Ascending aorta (tissue), 2 donors: Measurements from ENCODE around the gene DNM1. TPM values are rescaled to one million over a fixed set of nuclear protein-coding genes. Genes with fewer than 3 reads are reported as not detected.
"Not testable (repeated sequence)": the region's sequence is repeated elsewhere in the genome, so short reads cannot be mapped to it uniquely, and the experiment has no call there.

ENCODE experiments used
- DNase-seq, 2 donors: peaks; one replicate each; pipeline ENCODE4 v3.0.0-alpha.2; 2019; ENCODE audit warnings: low spot score in 2 of 2
- H3K27ac ChIP-seq, 2 donors: fragments of 200-600 bp; sonication (generic); one replicate each; pipeline ENCODE4 v1.5.1; 2016 to 2017; ENCODE audit warnings: mild to moderate bottlenecking in 1 of 2
- H3K27me3 ChIP-seq: fragments of 200-600 bp; sonication (generic); one replicate; pipeline ENCODE4 v1.5.1; 2017
- H3K36me3 ChIP-seq, 2 donors: fragments of 200-600 bp; sonication (generic); one replicate each; pipeline ENCODE4 v1.5.1; 2016
- H3K4me1 ChIP-seq, 2 donors: fragments of 200-600 bp; sonication (generic); one replicate each; pipeline ENCODE4 v1.5.1; 2016 to 2017; ENCODE audit warnings: mild to moderate bottlenecking in 1 of 2
- H3K4me3 ChIP-seq, 2 donors: fragments of 200-600 bp; sonication (generic); one replicate each; pipeline ENCODE4 v1.5.1; 2016 to 2017; ENCODE audit warnings: mild to moderate bottlenecking in 1 of 2
- H3K9me3 ChIP-seq, 2 donors: fragments of 200-600 bp; sonication (generic); one replicate each; pipeline ENCODE4 v1.5.1; 2016
- intact Hi-C: fragments of 100-400 bp; cut with DNase I; formaldehyde crosslinking; loops from one replicate; pipeline ENCODE4 v1.15.1; 2023
- total RNA-seq: library from RNA; depleted of rRNA; stranded (reverse); fragments of >200 nt; gene quantifications from one replicate; pipeline ENCODE4 v1.1.0, GENCODE V29; 2016
- TF ChIP-seq, protein P1 (sequence below), 3 experiments: fragments of 200-600 bp in 2 of 3; fragments of 450-650 bp in 1 of 3; sonication (generic) in 2 of 3; IDR thresholded peaks; one replicate each; pipeline ENCODE4 v1.5.1; 2016 to 2019; ENCODE audit warnings: antibody characterized with exemption in 3 of 3, mild to moderate bottlenecking in 1 of 3, moderate library complexity in 1 of 3

Gene DNM1
- total RNA-seq, 1 donor from 2014 or later, result 31.9 TPM

- no peak overlapping the region for H3K4me3 ChIP-seq
- H3K27ac ChIP-seq, result no peak overlapping the region
- TF ChIP-seq, protein P1, sequence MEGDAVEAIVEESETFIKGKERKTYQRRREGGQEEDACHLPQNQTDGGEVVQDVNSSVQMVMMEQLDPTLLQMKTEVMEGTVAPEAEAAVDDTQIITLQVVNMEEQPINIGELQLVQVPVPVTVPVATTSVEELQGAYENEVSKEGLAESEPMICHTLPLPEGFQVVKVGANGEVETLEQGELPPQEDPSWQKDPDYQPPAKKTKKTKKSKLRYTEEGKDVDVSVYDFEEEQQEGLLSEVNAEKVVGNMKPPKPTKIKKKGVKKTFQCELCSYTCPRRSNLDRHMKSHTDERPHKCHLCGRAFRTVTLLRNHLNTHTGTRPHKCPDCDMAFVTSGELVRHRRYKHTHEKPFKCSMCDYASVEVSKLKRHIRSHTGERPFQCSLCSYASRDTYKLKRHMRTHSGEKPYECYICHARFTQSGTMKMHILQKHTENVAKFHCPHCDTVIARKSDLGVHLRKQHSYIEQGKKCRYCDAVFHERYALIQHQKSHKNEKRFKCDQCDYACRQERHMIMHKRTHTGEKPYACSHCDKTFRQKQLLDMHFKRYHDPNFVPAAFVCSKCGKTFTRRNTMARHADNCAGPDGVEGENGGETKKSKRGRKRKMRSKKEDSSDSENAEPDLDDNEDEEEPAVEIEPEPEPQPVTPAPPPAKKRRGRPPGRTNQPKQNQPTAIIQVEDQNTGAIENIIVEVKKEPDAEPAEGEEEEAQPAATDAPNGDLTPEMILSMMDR (IDR thresholded peaks at IDR 0.05), result no peak
- intact Hi-C loops, result no loop called here
- no peaks in the 10 kb centered on the region for H3K4me1 ChIP-seq
- no peaks in the 10 kb centered on the region for H3K36me3 ChIP-seq
- H3K27me3 ChIP-seq, result no peaks in the 10 kb centered on the region
- H3K9me3 ChIP-seq, result no peaks in the 10 kb centered on the region
- no peak for DNase-seq
These were observed 22.7 kb downstream of the DNM1 start for GRCh38 chr9:128225770-128226411.

- Histone ChIP-seq H3K4me1 (no peaks in the 10 kb centered on the region), H3K27ac (no peak overlapping the region), H3K9me3 (no peaks in the 10 kb centered on the region), H3K36me3 (no peaks in the 10 kb centered on the region), H3K27me3 (no peaks in the 10 kb centered on the region), H3K4me3 (no peak overlapping the region)
- DNase-seq, result no peak
- intact Hi-C loops, result no loop called here
- TF ChIP-seq, protein P1 (IDR thresholded peaks at IDR 0.05), result no peak
These were observed 23.2 kb downstream of the DNM1 start for GRCh38 chr9:128226412-128226801.

DNA sequence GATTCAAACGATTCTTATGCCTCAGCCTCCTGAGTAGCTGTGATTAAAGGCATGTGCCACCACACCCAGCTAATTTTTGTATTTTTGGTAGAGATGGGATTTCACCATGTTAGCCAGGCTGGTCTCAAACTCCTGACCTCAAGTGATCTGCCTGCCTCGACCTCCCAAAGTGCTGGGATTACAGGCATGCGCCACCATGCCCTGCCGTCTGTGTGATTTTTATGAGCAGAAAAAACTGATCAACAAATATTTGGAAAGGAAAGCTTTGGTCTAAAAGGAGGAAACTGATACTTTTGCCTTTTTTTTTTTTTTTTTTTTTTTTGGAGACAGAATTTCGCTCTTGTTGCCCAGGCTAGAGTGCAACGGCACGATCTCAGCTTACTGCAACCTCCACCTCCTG, 27.7 kb downstream of the DNM1 start:
- intact Hi-C loops, H3K9me3 ChIP-seq, H3K36me3 ChIP-seq, H3K27me3 ChIP-seq, H3K4me1 ChIP-seq, DNase-seq, H3K4me3 ChIP-seq, H3K27ac ChIP-seq: not testable (repeated sequence)

GRCh38 chr9:128231638-128232527, 28.7 kb downstream of the DNM1 start:
- Histone ChIP-seq H3K27ac (peak overlapping the region in 1 of 2 donors; percentile 3), H3K27me3 (no peaks in the 10 kb centered on the region)
- TF ChIP-seq, protein P1 (IDR thresholded peaks at IDR 0.05), result no peak

DNA sequence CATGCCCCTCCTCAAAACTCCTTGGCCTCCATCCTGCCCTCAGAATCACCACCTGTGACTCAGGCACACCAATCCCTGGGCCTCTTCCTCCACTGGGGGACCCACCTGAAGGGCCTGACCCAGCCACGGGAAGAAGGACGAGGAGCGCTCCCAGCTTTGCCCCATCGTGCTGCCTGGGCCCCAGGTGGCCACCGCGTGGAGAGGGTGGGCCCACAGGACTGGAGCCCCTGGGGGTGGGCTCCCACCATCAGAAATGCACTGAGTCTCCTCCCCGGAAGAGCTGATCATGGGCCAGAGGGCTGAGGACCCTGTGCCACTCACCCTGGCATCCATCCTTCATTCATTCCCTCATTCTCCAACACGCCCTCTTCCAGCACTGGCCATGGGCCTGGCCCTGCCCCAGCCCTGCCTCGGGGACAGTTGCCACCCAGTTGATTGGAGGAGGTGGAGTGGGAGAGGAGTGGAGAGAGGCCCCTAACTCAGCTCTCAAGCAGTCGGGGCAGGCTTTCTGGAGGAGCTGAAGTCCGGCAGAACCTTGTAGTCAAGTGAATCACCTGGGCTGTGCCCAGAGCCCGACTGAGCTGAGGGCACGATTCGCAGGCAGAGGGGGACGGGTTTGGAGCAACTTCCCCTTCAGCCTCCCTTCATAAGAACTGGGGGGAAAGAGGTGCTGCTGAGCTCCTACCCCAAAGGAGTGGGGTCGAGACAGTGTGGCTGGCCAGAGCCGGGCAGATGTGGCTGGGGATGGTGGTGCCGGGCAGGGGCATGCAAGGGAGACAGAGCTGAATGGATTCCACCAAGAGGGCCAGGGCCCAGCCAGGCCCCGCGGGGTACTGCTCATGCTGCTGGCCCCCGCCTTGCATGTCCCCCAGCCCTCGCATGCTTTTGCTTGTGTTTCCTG, 29.6 kb downstream of the DNM1 start:
- TF ChIP-seq, protein P1 (IDR thresholded peaks at IDR 0.05), result no peak
- intact Hi-C loops, result no loop called here

More at GRCh38 chr9:128231638-128232527, 28.7 kb downstream of the DNM1 start:
- no peak for DNase-seq
- no peak overlapping the region for H3K4me3 ChIP-seq
- no peaks in the 10 kb centered on the region for H3K36me3 ChIP-seq
- no peaks in the 10 kb centered on the region for H3K4me1 ChIP-seq
- intact Hi-C loops, result no loop called here
- H3K9me3 ChIP-seq, result no peaks in the 10 kb centered on the region

More for the DNA sequence above, 29.6 kb downstream of the DNM1 start:
- no peaks in the 10 kb centered on the region for H3K9me3 ChIP-seq
- H3K27ac ChIP-seq, result peak overlapping the region in 1 of 2 donors; percentile 3
- no peaks in the 10 kb centered on the region for H3K27me3 ChIP-seq
- no peak overlapping the region for H3K4me3 ChIP-seq
- no peaks in the 10 kb centered on the region for H3K36me3 ChIP-seq
- no peak for DNase-seq
- H3K4me1 ChIP-seq, result no peaks in the 10 kb centered on the region
